ENCODE measurements around the gene DCTN3. TPM values are rescaled to one million over a fixed set of nuclear protein-coding genes. Genes with fewer than 3 reads are reported as not detected.
A peak's percentile ranks its signal among the peaks of the same experiment; 100 is the strongest.

Gene DCTN3
- total RNA-seq (2014; rRNA removed; shearing (Covaris generic); ENCODE audit: low replicate concordance) = 90.1 and 110 TPM in 2 replicates

- in situ Hi-C loops (cut with HindIII; ENCODE audit: low pct_unique_long_range_greater_than_20kb, low sequenced_read_pairs) = no loop called here
- DNase-seq (ENCODE audit: low read depth) = peak; percentile 68
Measured at GRCh38 chr9:34620061-34620994, at the start of gene DCTN3. Gene DCTN3 (minus strand): TSS chr9:34620495. CDS start chr9:34620464, 31 bp downstream.

- in situ Hi-C loops (cut with HindIII; ENCODE audit: low pct_unique_long_range_greater_than_20kb, low sequenced_read_pairs) = no loop called here
- DNase-seq (ENCODE audit: low read depth) = peak; percentile 80
Measured at GRCh38 chr9:34665381-34666250, 45.3 kb upstream of the DCTN3 start.

DNA sequence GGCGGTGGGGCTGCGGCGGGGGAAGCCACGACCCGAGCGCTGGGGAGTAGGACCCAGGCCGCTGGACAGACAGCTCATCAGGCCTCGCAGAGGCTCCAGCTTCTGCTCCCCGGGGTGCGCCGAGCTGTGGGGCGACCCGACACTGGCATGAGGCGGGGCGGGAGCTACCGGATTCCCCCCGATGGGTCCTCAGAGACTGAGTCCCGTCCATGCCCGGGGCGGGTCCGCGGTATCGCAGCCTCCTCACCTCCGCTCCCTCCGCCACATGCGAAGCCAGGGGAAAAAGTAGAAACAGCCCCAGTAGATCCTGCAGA is 44.7 kb upstream of the DCTN3 start:
- in situ Hi-C loops (cut with HindIII; ENCODE audit: low pct_unique_long_range_greater_than_20kb, low sequenced_read_pairs) = no loop called here
- no peak for DNase-seq (ENCODE audit: low read depth)

DNA sequence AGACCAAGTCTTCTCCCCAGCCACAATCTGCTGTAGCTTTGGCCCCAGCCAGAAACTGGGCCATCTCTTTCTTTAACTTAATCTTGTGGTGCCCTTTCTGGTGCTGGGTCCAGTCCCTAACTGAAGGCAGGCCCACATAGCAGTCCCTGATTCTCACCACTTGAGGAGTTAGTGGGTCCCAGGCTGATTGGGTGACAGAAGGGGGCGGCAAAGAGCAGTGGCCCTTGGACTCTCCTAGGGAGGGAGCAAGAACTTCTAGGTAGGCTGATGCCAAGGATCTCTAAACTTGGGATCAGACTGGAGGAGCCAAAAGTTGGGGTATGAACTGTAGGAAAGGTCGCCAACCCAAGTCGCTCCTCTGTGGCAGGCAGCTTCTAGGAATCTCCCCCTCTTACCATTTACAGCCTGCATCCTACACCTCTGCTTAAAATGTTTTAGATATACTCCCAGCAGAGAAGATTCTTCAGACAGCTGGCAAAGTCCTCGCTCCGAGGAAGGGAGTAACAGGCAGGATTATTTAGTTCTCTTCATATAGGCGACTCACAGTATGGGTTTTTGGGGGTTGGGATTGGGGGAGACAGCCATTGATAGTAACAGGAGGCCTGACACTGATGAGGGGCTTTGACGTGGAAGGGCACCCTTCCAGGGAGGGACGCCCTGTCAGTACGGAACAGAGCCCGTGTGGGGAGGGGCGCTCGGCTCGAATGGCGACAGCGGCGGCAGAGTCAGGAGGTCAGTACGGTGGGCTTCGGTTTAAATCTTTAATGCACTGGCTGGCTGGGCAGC is 44.2 kb upstream of the DCTN3 start:
- in situ Hi-C loops (cut with HindIII; ENCODE audit: low pct_unique_long_range_greater_than_20kb, low sequenced_read_pairs) = no loop called here
- DNase-seq (ENCODE audit: low read depth) = peak; percentile 65

GRCh38 chr9:34663303-34663605 is 43.0 kb upstream of the DCTN3 start:
- no peak for DNase-seq (ENCODE audit: low read depth)
- in situ Hi-C loops (cut with HindIII; ENCODE audit: low pct_unique_long_range_greater_than_20kb, low sequenced_read_pairs) = no loop called here

DNA sequence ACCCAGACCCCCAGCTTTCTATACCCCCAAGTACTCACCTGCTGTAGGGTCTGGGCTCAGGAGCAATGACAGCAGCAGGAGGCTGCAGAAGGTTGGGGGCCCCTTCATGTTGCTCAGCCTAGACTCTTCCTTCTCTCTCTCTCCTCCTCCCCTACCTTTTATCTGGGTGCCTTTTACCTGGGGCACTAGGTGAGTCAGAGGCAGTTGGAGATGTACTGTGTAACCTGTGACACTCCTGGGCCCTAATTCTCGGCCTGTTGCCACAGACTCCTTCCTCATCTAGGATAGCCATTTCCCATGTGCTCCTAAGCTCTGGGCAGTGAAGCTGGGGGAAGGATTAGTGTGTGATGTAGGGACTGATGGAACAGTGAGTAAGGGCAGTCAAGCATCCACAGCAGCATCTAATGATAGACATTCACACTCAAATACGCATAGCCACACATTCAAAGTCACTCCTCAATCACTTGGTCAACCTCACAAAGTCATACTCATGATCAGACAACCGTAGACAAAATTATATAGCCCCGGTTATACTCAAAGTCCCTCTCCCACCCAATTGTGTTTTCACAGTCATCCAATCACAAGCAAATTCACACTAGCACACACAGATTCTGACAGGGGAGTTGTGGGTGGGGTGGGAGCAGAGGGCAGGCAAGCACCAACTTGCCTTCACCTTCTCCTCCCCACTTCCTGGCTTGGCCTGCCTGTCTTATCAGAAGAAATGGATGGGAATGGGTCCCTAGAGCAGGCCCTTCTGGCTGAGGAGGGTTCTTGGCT is 42.4 kb upstream of the DCTN3 start, which contains the start of gene CCL27:
Gene CCL27 (minus strand): TSS at position 132 of the 777 bp plus-strand sequence. CDS start 24 bp downstream, at position 108.
- in situ Hi-C loops (cut with HindIII; ENCODE audit: low pct_unique_long_range_greater_than_20kb, low sequenced_read_pairs) = no loop called here
- DNase-seq (ENCODE audit: low read depth) = no peak

GRCh38 chr9:34659592-34660253 is 39.4 kb upstream of the DCTN3 start:
- no peak for DNase-seq (ENCODE audit: low read depth)
- in situ Hi-C loops (cut with HindIII; ENCODE audit: low pct_unique_long_range_greater_than_20kb, low sequenced_read_pairs) = no loop called here

- in situ Hi-C loops (cut with HindIII; ENCODE audit: low pct_unique_long_range_greater_than_20kb, low sequenced_read_pairs) = no loop called here
- no peak for DNase-seq (ENCODE audit: low read depth)
Measured at GRCh38 chr9:34658461-34658860, 38.2 kb upstream of the DCTN3 start.

DNA sequence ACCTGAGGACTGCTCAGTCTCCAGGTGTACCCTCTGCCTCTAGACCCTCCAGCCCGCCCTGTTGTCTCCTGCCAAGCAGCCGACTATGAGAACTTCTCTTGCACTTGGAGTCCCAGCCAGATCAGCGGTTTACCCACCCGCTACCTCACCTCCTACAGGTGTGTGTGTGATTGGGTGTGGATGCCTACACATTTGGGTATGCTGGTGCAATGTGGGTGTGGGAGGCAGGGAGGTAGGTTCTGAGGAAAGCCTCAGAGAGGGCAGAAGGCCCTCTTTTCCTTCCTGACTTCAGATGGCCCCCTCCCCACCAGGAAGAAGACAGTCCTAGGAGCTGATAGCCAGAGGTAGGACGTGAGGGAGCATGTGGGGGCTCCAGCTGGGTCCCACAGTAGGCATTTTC is 36.7 kb upstream of the DCTN3 start:
- in situ Hi-C loops (cut with HindIII; ENCODE audit: low pct_unique_long_range_greater_than_20kb, low sequenced_read_pairs) = no loop called here
- DNase-seq (ENCODE audit: low read depth) = no peak

DNA sequence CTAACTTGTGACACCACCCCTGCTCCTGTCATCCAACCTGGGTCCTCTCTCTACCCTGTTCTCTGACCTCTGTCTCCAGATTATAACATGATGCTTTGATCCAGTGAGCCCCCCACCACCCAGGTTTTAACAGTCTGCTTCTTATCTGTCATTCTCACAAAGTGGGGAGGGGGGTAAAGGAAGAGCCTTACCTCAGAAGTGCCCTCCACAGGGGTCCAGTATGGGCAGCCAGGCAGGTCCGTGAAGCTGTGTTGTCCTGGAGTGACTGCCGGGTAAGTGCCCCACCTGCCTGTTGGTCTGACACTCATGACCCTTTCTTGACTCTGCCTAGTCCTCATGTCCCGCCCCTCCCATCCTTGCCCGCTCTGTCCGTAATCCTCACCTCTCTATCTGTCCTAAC is 35.1 kb upstream of the DCTN3 start:
- no peak for DNase-seq (ENCODE audit: low read depth)
- in situ Hi-C loops (cut with HindIII; ENCODE audit: low pct_unique_long_range_greater_than_20kb, low sequenced_read_pairs) = no loop called here

- in situ Hi-C loops (cut with HindIII; ENCODE audit: low pct_unique_long_range_greater_than_20kb, low sequenced_read_pairs) = no loop called here
- DNase-seq (ENCODE audit: low read depth) = no peak
Measured at GRCh38 chr9:34654323-34655051, 34.2 kb upstream of the DCTN3 start.

DNA sequence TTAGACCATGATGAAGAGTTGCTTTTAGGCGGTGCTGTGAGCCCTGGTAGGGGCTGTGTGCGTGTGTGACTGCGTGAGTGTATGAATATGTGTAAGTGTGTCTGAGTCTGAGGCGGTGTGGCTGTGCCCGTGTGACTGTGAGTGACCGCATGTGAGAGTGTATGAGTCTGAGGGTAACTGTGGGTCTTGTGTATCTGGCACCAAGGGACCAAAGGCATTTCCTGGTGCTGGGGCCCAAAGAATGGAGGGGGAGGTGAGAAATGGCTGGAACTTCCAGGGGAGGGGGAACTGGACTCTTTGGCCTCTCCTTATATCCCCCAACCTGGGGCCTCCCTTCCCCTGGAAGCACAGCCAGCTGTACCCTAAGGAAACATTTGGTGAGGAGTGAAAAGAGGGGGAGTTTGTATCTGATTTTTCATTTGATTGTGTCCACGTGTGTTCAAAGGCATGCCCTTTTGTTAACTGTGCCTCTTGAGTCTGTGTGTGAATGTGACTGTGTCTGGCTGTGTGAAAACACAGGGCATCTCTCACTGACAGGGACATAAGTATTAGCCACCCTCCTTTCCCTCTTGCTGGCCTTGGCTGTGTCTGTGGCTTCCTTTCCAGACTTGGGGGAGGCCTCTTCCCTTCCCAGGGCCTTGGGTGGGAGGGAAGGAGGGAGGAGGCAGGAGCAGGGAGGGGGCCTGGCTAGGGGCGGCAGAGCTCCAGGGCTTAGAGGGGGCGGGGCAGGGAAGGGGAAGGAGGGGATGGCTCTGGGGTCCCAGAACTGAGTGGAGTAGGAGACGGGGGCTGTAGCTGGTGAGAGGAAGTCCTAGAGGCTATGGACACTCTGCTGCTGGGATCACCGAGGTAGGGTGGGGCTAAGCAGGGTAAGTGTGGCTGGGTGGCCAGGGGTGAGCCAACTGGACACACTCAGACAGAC is 33.1 kb upstream of the DCTN3 start:
- DNase-seq (ENCODE audit: low read depth) = no peak
- in situ Hi-C loops (cut with HindIII; ENCODE audit: low pct_unique_long_range_greater_than_20kb, low sequenced_read_pairs) = no loop called here

DNA sequence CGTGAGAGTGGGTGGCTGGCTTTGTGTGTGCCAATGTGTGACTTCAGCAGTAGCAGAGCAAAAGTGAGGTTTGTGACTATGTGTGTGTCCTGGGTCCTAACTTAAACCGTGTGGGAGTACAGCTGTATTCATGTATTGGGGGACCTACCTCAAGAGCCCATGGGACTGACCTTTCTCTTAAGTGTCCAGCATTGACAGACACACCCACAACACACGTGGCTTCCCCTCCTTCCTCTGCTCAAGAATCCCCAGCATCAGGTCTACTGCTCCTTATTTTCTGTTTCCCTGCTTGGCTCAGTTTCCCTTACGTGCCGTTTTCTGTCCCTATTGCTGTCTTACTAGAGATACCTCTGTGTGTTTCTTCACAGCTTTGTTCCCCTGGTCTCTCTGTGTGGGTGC is 32.3 kb upstream of the DCTN3 start:
- in situ Hi-C loops (cut with HindIII; ENCODE audit: low pct_unique_long_range_greater_than_20kb, low sequenced_read_pairs) = no loop called here
- no peak for DNase-seq (ENCODE audit: low read depth)

DNA sequence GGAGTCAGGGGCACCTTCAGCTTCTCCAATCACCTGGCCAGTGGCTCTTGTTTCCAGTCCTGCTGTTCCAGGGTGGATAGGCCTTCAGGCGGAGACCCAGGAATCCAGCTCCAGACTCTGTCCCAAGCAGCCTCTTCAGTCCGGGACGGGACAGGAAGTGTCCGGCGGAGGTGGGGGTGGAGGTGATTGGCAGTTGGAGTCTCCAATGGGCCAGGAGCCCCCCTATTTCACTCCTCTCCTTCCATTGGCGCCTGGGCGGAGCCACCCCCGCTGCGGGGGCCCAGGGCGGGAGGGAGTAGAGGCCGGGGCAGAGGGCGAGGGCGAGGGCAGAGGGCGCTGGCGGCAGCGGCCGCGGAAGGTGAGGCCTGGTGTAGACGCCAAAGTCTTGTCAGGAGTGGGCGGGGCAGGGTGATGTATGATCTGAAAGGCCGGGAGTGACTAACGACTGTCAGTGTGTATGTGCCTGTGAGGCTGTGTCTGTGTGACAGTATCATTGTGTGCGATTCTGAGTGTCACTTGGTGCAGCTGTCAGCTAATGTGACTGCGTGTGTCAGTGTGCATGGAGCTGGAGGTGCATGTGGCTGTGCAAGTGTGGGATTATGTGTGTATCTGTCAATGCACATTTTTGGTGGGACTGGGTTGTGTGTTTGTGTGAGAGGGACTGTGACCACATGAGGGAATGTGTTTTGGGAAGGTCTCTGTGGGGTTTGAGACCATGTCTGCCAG is 31.7 kb upstream of the DCTN3 start, which contains the start of gene IL11RA:
Gene IL11RA (plus strand): TSS at position 310 of the 726 bp plus-strand sequence. CDS start 3,033 bp downstream, outside the sequence.
- peak; percentile 90 for DNase-seq (ENCODE audit: low read depth)
- in situ Hi-C loops (cut with HindIII; ENCODE audit: low pct_unique_long_range_greater_than_20kb, low sequenced_read_pairs) = no loop called here

GRCh38 chr9:34651321-34651720 is 31.0 kb upstream of the DCTN3 start:
- DNase-seq (ENCODE audit: low read depth) = no peak

More at GRCh38 chr9:34651321-34651720, 31.0 kb upstream of the DCTN3 start:
- in situ Hi-C loops (cut with HindIII; ENCODE audit: low pct_unique_long_range_greater_than_20kb, low sequenced_read_pairs) = no loop called here
